Muscle layer of duodenum (tissue), 2 donors: ENCODE results near the gene BCAS4.

Experiments used
- H3K27ac ChIP-seq: one replicate; pipeline ENCODE4 v1.7.0; 2013; ENCODE audit warnings: mild to moderate bottlenecking, low read length
- H3K27me3 ChIP-seq: one replicate; pipeline ENCODE4 v1.7.0; 2013; ENCODE audit warnings: low read depth, mild to moderate bottlenecking, control low read depth, low read length
- H3K36me3 ChIP-seq, 2 donors: one replicate each; pipeline ENCODE4 v1.7.0; 2013; ENCODE audit warnings: low read length in 2 of 2, control low read depth in 1 of 2, mild to moderate bottlenecking in 1 of 2; ENCODE audit not compliant: insufficient read depth in 2 of 2, control insufficient read depth in 1 of 2
- H3K4me1 ChIP-seq, 2 donors: one replicate each; pipeline ENCODE4 v1.7.0; 2013; ENCODE audit warnings: low read length in 2 of 2, mild to moderate bottlenecking in 2 of 2, control low read depth in 1 of 2, moderate library complexity in 1 of 2; ENCODE audit not compliant: insufficient read depth in 2 of 2, control insufficient read depth in 1 of 2
- H3K4me3 ChIP-seq, 2 donors: one replicate each; pipeline ENCODE4 v1.7.0; 2013; ENCODE audit warnings: low read length in 2 of 2, low read depth in 1 of 2, mild to moderate bottlenecking in 1 of 2
- H3K9me3 ChIP-seq, 2 donors: one replicate each; pipeline ENCODE4 v1.7.0; 2013; ENCODE audit warnings: low read length in 2 of 2, control low read depth in 1 of 2, mild to moderate bottlenecking in 1 of 2; ENCODE audit not compliant: control insufficient read depth in 1 of 2
- donor health status: healthy.

BCAS4 gene

DNA sequence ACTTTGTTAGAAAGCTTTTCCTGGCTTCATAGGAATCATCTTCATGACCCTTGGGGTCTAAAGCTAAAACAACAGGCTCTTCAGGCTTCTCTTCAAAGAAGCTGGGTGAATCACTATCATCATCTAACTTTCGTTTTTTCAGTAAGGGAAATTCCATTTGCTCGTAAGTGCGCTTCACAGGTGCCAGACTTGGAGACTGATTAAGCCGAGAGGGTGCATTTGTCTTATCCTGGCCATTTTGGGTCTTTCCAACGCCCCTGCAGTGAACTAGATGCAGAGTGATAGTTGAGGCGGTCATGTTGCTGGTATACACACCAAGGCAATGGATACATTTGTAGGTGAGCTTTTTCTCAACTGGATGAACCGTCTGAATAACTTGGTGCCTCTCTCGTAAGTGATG lies 97.5 kb downstream of the BCAS4 start:
- Histone ChIP-seq H3K36me3 (peaks cover 49 to 68% of the 10 kb centered on the region in 2 donors), H3K9me3 (no peaks in the 10 kb centered on the region), H3K27me3 (no peaks in the 10 kb centered on the region), H3K27ac (no peak overlapping the region), H3K4me3 (no peak overlapping the region), H3K4me1 (no peaks in the 10 kb centered on the region)

DNA sequence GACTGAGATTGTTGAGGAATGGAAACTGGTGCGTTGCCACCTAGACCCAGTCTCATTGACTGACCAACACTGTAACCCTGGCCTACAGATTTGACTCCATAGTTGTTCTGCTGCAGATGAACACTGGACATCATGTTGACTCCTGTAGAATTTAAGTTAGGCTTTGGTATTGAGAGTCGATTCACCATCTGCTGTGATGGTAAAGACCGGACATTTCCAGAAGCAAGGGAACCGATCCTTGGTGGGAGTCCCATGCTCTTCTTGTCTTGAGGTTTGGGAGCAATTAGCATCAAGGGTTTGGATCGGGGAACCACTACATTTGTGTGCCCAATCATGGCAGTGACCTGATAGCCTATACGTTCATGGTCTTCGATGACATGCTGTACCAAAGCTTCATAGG lies 98.8 kb downstream of the BCAS4 start:
- Histone ChIP-seq H3K27me3 (no peaks in the 10 kb centered on the region), H3K9me3 (no peaks in the 10 kb centered on the region), H3K36me3 (peaks cover 59 to 76% of the 10 kb centered on the region in 2 donors), H3K4me1 (no peaks in the 10 kb centered on the region), H3K27ac (no peak overlapping the region), H3K4me3 (no peak overlapping the region)

DNA sequence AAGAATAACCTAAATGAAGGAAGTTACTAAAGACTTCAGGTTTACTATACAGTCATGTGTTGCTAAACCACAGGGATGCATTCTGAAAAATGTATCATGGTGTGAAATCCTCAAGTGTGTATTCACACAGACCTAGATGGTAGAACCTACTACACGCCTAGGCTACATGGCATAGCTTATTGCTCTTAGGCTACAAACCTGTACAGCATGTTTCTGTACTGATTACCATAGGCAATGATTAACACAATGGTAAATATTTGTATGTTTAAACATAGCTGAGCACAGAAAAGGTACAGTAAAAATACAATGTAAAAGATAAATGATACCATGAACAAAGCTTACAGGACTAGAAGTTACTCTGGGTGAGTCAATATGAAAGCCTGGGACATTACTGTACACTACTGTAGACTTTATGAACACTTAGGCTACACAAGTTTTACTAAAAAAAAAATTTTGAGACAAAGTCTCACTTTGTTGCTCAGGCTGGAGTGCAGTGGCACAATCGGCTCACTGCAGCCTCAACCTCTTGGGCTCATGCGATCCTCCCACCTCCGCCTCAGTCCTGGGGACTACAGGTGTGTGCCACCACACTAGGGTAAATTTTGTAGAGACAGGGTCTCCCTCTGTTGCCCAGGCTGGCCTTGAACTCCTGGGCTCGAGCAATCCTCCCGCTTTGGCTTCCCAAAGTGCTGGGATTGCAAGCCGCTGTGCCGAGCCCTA lies 100.4 kb downstream of the BCAS4 start:
- H3K27ac ChIP-seq: no peak overlapping the region
- no peaks in the 10 kb centered on the region for H3K4me1 ChIP-seq
- no peaks in the 10 kb centered on the region for H3K9me3 ChIP-seq
- H3K27me3 ChIP-seq: no peaks in the 10 kb centered on the region
- no peak overlapping the region for H3K4me3 ChIP-seq
- H3K36me3 ChIP-seq: peaks cover 50 to 67% of the 10 kb centered on the region in 2 donors

DNA sequence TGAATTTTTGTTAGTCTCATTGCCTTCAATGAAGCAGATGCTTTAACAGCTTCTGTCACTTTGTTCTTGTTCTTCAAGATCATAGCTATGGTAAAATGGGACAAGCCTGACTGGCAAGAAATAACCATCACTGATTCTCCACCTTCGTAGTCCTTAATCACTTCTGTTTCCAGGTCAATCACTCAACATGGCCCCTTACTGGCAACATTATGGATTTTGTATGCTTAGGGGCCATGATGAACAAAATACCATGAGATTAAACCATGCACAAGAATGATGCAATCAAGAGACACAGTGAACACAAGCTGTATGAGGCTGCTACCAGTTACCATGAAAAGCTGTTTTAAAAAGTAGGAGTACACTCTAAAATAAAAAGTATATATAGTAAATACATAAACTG lies 103.6 kb downstream of the BCAS4 start:
- peaks cover 0 to 4% of the 10 kb centered on the region in 2 donors for H3K4me1 ChIP-seq
- no peaks in the 10 kb centered on the region for H3K27me3 ChIP-seq
- H3K27ac ChIP-seq: no peak overlapping the region
- H3K36me3 ChIP-seq: peaks cover 33 to 49% of the 10 kb centered on the region in 2 donors
- H3K4me3 ChIP-seq: no peak overlapping the region
- H3K9me3 ChIP-seq: no peaks in the 10 kb centered on the region

DNA sequence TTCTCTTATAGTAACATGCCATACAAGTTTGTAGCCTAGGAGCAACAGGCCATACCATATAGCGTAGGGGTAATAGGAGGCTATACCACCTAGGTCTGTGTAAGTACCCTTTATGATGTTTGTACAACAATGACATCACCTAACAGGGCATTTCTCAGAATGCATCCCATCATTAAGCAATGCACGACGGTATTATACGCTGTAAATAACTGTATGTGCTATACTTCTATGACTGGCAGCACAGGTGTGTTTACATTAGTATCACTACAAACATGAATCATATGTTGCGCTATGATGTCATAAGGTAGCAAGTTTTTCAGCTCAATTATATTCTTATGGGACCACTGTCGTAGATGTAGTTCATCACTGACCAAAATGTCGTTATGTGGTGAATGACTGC lies 105.4 kb downstream of the BCAS4 start:
- Histone ChIP-seq H3K4me3 (no peak overlapping the region), H3K27ac (no peak overlapping the region), H3K27me3 (no peaks in the 10 kb centered on the region), H3K4me1 (peaks cover 0 to 14% of the 10 kb centered on the region in 2 donors), H3K36me3 (peaks cover 21 to 38% of the 10 kb centered on the region in 2 donors), H3K9me3 (no peaks in the 10 kb centered on the region)

DNA sequence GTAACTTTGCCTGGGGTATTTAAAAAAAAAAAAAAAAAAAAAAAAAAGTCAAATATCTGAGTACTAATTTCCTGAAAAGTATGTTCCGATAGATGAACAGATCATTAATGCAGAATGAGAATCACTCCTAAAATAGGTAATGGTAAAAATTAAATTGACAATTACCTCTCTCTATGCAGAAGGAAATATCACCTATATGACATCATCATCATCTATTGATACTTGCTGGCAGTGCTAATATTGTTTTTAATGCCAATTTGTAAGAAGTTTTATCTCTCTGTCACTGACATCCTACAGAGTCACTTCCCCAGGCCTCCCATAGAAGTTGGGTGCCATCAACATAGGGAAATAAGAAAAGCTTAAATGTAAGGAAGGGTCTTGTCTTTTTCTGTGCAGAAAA lies 106.4 kb downstream of the BCAS4 start:
- Histone ChIP-seq H3K27me3 (no peaks in the 10 kb centered on the region), H3K27ac (no peak overlapping the region), H3K36me3 (peaks cover 21 to 38% of the 10 kb centered on the region in 2 donors), H3K9me3 (no peaks in the 10 kb centered on the region), H3K4me3 (no peak overlapping the region), H3K4me1 (peaks cover 0 to 14% of the 10 kb centered on the region in 2 donors)

DNA sequence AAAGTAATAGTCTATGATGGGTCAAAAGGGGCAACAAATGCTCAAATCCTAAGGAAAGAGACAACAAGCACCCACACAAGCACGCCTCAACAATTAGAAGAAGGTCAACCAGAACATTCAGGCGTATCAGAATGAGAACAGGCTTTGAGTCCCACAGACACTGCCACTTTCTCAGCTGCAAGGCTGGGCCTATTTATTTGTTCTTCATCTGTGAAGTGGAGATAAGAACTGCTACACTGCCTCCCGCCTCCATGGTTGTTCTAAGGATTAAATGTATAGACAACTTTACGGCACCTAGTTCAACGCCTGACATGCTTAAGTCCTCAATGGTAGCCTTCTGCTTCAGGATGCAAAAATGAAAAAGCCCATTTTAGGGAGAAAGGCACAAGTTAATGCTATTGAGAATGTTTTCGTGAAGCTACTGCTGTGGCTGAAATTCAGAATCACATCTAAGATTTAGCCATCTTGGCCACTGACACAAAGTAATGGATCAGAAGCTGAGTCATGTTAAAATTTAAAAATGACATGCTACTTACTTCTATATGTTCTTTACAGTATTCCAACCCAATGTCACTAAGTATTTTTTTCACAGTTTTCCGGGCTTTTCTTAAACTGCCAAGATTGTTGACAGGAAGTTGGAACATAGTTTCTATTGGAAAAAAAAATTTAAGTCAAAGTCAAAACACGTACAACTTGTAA lies 108.6 kb downstream of the BCAS4 start:
- Histone ChIP-seq H3K27ac (no peak overlapping the region), H3K4me3 (no peak overlapping the region), H3K27me3 (no peaks in the 10 kb centered on the region), H3K4me1 (peaks cover 0 to 14% of the 10 kb centered on the region in 2 donors), H3K9me3 (no peaks in the 10 kb centered on the region), H3K36me3 (peaks cover 10 to 20% of the 10 kb centered on the region in 2 donors)

DNA sequence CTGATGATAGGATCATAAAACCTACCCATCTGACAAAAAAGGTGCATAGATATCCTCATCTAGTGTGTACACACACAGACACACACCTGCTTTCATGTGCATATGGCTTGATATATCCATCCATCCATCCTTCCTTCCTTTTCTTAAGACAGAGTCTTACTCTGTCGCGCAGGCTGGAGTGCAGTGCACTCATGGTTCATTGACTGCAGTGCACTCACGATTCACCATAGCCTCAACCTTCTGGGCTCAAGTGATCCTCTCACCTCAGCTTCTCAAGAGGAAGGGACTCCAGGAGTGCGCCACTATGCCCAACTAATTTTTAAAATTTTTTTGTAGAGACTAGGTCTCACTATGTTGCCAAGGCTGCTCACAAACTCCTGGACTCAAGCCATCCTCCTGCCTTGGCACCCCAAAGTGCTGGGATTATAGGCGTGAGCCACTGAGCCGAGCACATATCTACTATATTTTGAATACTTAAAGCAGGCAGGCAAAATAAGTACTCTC lies 109.3 kb downstream of the BCAS4 start:
- Histone ChIP-seq H3K4me1 (peaks cover 0 to 14% of the 10 kb centered on the region in 2 donors), H3K4me3 (no peak overlapping the region), H3K27me3 (no peaks in the 10 kb centered on the region), H3K9me3 (no peaks in the 10 kb centered on the region), H3K27ac (no peak overlapping the region), H3K36me3 (peaks cover 10 to 18% of the 10 kb centered on the region in 2 donors)

DNA sequence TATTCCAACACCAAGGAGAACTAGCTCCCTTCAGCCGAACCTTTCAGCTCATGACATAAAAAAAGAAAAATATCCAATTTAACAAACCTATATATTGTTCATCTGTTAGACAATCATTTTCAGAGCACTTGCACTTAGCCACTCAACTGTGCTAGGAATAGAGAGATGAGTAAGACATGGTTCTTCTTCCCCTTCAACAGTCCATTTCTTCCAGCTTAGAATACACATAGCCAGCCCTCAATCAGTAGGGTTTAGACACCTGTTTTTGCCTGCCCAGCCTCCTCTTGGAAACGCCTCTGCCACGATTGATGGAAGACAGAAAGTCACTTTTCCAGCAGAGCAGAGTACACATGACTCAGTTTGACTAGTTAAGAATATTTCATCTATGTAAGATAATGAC lies 114.6 kb downstream of the BCAS4 start:
- Histone ChIP-seq H3K4me1 (peaks cover 0 to 30% of the 10 kb centered on the region in 2 donors), H3K9me3 (no peaks in the 10 kb centered on the region), H3K36me3 (no peaks in the 10 kb centered on the region), H3K27me3 (no peaks in the 10 kb centered on the region), H3K27ac (no peak overlapping the region), H3K4me3 (no peak overlapping the region)

DNA sequence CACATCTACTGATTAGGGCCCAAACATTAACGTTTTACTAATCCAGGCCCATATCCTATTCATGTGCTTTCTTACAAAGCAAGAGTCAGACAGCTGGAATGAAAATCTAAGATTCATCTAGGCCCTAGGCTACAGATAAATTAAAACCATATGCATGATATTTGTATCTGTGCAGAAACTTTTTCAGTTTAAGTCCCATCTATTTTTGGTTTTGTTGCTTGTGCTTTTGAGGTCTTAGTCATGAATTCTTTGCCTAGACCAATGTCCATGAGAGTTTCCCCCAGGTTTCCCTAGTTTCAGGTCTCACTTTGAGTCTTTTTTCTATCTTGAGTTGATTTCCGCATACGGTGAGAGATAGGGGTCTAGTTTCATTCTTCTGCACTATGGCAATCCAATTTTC lies 116.2 kb downstream of the BCAS4 start:
- Histone ChIP-seq H3K27ac (no peak overlapping the region), H3K27me3 (no peaks in the 10 kb centered on the region), H3K4me3 (no peak overlapping the region), H3K36me3 (no peaks in the 10 kb centered on the region), H3K9me3 (no peaks in the 10 kb centered on the region), H3K4me1 (peaks cover 7 to 41% of the 10 kb centered on the region in 2 donors)

DNA sequence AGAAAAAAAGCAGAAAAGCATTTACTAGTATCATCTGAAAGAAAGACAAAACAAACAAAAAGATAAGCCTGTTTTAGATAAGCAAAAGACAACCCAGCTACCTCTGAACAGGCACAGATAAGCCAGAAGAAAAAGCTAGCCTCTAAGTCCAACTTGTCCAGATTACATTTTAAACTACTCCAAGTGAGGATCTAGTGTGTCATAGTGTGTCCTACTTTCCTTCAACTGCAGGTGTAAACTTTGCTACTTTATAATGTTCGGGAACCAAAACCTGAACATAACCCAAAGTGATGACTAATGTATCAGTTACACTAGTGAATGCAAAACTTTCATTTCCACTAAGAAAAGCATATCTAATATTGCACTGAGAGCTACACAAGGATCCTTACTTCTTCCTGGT lies 116.9 kb downstream of the BCAS4 start:
- H3K4me1 ChIP-seq: peaks cover 14 to 48% of the 10 kb centered on the region in 2 donors
- no peak overlapping the region for H3K4me3 ChIP-seq
- no peaks in the 10 kb centered on the region for H3K9me3 ChIP-seq
- no peak overlapping the region for H3K27ac ChIP-seq
- H3K36me3 ChIP-seq: no peaks in the 10 kb centered on the region
- no peaks in the 10 kb centered on the region for H3K27me3 ChIP-seq
